ENCODE results near the gene ARHGAP1.

GRCh38 chr11:46692450-46692849 is 8.0 kb downstream of the ARHGAP1 start:
- TF ChIP-seq CREB1 (IDR thresholded peaks at IDR 0.05) = no peak
- TF ChIP-seq CREB1 (CRISPR knock-in tag; IDR thresholded peaks at IDR 0.05) = no peak
- TF ChIP-seq PRMT3 (CRISPR knock-in tag; IDR thresholded peaks at IDR 0.05; ENCODE audit: borderline replicate concordance, low read depth) = no peak
- no peak for TF ChIP-seq POLR2A (IDR thresholded peaks at IDR 0.05; ENCODE audit: insufficient read depth in 1 of 2, low read depth in 2 of 2, low read length in 2 of 2)
- TF ChIP-seq BORCS8-MEF2B (CRISPR knock-in tag; IDR thresholded peaks at IDR 0.05) = no peak
- TF ChIP-seq, protein P1, sequence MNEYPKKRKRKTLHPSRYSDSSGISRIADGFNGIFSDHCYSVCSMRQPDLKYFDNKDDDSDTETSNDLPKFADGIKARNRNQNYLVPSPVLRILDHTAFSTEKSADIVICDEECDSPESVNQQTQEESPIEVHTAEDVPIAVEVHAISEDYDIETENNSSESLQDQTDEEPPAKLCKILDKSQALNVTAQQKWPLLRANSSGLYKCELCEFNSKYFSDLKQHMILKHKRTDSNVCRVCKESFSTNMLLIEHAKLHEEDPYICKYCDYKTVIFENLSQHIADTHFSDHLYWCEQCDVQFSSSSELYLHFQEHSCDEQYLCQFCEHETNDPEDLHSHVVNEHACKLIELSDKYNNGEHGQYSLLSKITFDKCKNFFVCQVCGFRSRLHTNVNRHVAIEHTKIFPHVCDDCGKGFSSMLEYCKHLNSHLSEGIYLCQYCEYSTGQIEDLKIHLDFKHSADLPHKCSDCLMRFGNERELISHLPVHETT (CRISPR knock-in tag; conservative IDR thresholded peaks at IDR 0.05) = no peak
- TF ChIP-seq IRF2 (CRISPR knock-in tag; IDR thresholded peaks at IDR 0.05) = no peak
- no peak for TF ChIP-seq MED13 (CRISPR knock-in tag; IDR thresholded peaks at IDR 0.05)
- TF ChIP-seq, protein P2, sequence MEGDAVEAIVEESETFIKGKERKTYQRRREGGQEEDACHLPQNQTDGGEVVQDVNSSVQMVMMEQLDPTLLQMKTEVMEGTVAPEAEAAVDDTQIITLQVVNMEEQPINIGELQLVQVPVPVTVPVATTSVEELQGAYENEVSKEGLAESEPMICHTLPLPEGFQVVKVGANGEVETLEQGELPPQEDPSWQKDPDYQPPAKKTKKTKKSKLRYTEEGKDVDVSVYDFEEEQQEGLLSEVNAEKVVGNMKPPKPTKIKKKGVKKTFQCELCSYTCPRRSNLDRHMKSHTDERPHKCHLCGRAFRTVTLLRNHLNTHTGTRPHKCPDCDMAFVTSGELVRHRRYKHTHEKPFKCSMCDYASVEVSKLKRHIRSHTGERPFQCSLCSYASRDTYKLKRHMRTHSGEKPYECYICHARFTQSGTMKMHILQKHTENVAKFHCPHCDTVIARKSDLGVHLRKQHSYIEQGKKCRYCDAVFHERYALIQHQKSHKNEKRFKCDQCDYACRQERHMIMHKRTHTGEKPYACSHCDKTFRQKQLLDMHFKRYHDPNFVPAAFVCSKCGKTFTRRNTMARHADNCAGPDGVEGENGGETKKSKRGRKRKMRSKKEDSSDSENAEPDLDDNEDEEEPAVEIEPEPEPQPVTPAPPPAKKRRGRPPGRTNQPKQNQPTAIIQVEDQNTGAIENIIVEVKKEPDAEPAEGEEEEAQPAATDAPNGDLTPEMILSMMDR (CRISPR knock-in tag; IDR thresholded peaks at IDR 0.05) = no peak
- TF ChIP-seq, protein P3, sequence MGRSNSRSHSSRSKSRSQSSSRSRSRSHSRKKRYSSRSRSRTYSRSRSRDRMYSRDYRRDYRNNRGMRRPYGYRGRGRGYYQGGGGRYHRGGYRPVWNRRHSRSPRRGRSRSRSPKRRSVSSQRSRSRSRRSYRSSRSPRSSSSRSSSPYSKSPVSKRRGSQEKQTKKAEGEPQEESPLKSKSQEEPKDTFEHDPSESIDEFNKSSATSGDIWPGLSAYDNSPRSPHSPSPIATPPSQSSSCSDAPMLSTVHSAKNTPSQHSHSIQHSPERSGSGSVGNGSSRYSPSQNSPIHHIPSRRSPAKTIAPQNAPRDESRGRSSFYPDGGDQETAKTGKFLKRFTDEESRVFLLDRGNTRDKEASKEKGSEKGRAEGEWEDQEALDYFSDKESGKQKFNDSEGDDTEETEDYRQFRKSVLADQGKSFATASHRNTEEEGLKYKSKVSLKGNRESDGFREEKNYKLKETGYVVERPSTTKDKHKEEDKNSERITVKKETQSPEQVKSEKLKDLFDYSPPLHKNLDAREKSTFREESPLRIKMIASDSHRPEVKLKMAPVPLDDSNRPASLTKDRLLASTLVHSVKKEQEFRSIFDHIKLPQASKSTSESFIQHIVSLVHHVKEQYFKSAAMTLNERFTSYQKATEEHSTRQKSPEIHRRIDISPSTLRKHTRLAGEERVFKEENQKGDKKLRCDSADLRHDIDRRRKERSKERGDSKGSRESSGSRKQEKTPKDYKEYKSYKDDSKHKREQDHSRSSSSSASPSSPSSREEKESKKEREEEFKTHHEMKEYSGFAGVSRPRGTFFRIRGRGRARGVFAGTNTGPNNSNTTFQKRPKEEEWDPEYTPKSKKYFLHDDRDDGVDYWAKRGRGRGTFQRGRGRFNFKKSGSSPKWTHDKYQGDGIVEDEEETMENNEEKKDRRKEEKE (IDR thresholded peaks at IDR 0.05) = no peak
- no peak for TF ChIP-seq ZFP62 (CRISPR knock-in tag; IDR thresholded peaks at IDR 0.05)
- TF ChIP-seq KDM4B (CRISPR knock-in tag; IDR thresholded peaks at IDR 0.05) = no peak
- no peak for TF ChIP-seq ESRRA (CRISPR knock-in tag; IDR thresholded peaks at IDR 0.05; ENCODE audit: low read depth)

Measured in HepG2 (cell line).